Smooth muscle cell of the coronary artery (primary cell): ENCODE measurements around the gene PACRGL. TPM values are rescaled to one million over a fixed set of nuclear protein-coding genes. Genes with fewer than 3 reads are reported as not detected.

Source experiments
- total RNA-seq: library from RNA; depleted of rRNA; stranded (reverse); fragments of >200 nt; gene quantifications from 2 replicates; pipeline ENCODE4 v1.2.3, GENCODE V29; 2014; ENCODE audit warnings: low replicate concordance

PACRGL gene
- 17.6 and 18.4 TPM in 2 replicates for total RNA-seq

DNA sequence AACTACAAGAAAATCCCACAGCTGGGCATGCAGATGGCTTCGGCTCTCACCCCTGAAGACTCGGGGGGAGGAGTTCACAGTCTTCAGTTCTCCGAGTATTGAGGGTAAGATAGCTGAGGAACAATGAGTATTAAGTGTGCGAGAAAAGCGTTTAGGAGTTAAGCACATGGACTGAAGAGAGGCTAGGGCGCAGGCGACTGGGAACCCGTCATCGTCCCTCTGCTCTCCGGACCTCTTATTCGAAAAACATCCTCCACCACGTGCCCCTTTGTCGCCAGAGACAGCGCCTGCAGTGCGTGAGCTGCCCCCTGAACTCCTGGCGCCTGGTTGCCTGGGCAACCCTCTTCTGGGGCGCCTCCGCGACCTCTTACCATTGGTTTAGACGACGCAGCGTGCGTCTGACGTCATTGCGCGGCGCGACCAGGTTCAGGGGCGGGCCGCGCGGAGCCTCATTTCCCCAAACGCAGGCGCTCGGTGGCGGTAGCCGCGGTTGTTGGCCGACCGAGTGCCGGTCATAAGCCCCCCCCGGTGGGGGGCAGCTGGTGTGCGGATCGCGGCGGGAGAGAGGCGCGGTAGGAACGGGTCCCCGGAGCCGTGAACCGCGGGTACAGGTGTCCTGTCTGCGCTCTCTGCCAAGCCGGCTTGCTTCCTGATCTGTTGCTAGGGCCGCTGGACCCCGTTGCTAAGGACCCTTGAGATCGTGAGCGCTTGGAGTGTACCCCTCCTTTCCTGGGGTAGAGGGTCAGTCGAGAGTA lies at the start of gene PACRGL:
Gene PACRGL (plus strand): TSS at position 452 of the 755 bp plus-strand sequence. CDS start 4,024 bp downstream, outside the sequence.

